Effector CD8-positive, alpha-beta T cell (primary cell): ENCODE data around the gene LRRC1.
"Not testable (repeated sequence)": the region's sequence is repeated elsewhere in the genome, so short reads cannot be mapped to it uniquely, and the experiment has no call there.

Experiments used
- DNase-seq: peaks from one replicate; lab custom pipeline; 2025; lab: John Stamatoyannopoulos, UW

Gene LRRC1

DNA sequence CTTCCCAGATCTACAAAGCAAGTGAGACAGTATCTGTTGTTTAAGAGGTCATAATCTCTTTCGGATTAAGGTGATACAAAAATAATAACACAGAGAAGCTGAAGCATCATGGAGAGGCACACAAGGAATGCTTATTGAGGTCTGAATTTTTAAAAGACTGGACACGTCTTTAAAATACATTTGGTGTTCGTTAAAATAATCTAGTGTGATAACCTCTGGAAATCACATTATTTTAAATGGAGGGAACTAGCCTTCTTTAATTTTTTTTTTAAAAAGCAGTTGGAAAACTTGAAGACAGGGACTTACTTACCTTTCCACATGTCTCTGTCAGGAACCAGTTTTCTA is 1.9 kb upstream of the LRRC1 start:
- DNase-seq: no peak

DNA sequence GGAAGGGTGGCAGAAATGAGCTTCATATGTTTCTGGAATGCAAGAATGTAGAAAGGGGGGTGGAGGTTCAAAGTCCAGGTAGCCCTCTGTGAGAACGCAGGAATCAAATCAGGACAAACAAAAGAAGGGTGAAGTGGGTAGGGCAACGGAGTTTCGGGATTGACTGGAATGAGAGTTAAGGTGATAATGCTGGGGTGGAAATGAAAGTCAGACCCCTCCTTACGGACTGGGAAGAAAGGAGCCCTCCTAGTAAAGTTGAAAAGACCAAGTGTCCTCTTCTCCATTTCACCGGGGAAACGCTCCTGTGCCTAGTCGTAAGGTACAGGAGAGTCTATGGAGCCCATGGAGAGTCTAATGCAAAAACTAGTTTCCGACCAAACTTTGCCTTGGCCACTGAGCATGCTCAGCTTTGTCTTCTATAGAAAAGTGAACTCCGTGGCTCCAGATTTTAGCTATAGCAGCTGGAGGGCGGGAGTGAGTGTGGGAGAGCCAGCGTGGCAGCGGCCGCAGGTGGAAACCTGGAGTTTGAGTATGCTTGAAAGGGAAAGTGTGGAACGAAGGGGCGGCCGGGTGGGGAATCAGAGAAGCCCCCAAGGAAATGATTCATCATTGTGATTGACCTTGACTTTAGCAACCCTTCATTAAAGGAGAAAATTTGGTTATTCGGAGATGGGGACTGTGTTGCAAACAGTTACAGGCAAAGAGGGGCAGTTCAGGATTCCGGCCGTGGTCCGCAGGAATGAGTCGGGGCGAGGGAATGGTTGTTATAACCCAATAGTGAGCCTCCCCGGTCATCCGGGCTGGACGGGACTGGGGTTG is 1.3 kb upstream of the LRRC1 start:
- no peak for DNase-seq

DNA sequence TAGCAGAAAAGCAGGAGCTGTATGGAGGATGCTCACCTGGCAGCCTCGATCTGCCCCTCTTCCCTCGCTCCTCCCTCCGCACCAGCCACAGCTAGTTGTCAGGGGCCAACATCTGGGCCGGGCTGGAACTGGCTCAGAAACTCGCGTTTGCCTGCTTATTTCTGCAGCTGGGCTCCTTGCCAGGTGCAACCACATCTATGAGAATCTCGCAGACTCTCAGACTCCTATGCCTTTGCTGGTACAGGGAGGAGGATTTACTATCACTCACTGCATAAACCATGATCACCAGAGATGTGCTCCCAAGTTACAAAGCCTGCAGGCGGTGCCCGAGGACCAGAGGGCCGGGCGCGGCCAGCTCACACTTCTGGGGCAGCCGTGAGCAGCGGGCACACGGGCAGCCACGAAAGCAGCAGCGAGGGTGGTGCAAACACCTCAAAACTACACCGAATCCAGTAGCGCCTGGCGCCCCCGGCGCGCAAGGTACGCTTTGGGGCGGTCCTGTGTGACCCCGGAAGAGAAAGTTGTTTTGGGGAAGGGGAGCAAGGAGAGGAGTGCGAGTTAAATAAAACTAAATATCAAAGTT is 577 bp upstream of the LRRC1 start:
- DNase-seq: peak; percentile 39

DNA sequence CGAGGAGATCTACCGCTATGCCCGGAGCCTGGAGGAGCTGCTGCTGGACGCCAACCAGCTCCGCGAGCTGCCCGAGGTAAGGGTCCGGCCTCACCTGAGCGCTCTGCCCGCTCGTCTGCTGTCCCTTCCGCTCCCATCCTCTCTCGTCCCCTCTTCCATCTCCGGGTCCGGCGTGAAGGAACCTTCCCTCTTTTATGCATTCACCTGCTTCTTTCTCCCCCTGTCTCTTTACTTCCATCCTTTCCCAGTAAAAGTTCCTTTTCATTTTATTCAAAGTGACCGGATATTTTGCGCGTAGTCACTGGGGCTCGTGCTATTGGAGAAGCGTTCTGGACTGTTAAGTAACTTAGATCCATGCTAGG is 516 bp downstream of the LRRC1 start:
- DNase-seq: no peak

DNA sequence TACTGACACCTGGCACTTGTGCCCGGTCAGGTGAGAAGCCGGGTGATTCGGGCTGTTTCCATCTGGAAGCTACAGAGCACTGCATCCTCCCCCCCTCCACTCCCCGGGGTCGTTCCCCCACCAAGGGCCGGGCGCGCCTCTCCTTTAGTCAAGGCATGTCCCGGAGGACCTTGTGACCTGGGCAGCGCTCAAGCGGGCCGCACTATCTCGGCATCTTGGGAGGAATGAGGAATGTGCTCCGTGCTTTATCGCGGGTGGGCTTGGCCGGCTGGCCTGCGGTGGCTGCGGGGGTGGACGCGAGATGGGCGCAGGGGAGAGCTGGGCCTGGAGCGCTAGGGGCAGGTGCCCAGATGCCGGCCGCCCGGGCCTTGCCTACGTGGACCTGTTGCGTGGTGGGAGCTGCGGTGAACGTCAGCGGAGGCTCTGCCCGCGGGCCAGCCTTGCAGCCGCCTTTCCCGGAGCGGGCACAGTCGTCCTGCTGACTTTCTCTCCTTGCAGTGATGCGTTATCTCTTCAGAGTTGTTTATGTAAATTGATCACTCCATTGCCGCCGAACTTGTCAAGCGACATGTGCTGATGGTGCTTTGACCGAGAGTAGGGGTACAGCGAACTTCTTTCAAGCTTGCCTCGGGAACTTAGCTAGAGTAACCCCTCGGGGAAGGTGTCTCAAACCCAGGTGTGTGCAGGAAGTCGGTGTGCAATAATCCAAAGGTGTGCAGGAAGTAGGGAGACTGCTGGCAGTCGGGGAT is 1.1 kb downstream of the LRRC1 start:
- DNase-seq: peak; percentile 8

DNA sequence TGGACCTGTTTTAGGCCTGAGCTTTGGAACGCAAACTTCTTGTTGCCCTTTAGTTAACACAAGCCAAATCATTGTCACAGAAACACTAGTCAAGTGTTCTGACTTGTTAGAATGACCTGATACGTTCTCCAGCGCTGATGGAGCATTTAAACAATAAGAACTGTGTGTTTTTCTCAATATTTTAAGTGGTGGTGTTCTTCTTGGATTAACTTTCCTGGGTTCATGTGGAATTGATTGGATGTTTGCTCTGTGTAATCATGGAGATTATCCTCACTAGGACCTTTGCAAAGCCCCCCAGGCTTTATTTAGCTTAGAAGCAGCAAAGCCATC is 1.6 kb downstream of the LRRC1 start:
- no peak for DNase-seq

DNA sequence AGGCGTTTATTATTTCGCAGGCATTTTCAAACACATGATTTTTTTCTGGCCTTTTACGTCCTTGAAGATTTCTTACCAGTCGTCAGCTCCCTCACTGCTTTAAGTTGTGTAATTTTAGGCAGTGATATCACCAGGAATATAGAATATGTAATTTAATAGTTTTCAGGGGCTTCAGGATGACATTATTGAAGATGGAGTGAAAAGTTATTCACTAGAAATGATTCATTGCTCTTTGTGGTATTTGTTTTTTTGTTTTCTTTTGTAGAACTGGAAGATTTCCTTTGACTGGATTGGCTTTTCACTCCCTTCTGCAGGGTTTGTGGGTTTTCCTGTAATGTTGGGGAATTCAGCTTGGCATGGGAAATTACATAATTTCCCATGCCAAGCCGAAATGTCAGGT is 2.0 kb downstream of the LRRC1 start:
- no peak for DNase-seq

DNA sequence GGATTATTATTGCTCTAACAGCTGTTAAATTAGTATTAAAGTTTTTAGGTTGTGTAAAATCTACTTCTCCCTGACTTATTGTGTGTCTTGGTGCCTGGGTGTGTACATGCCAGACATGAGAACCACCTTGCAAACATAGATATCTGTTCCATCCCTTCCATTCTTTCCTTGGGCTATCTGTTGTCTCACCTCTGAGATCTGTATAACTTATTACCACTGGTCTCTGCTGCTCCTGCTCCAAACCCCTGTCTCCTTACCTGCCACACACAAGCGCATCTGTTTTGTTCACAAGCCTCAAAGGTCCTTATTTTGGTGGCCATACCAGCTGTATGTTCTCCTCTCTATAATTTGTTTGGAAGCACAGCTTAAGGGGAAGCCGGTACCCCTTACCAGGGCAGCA is 2.5 kb downstream of the LRRC1 start:
- no peak for DNase-seq

DNA sequence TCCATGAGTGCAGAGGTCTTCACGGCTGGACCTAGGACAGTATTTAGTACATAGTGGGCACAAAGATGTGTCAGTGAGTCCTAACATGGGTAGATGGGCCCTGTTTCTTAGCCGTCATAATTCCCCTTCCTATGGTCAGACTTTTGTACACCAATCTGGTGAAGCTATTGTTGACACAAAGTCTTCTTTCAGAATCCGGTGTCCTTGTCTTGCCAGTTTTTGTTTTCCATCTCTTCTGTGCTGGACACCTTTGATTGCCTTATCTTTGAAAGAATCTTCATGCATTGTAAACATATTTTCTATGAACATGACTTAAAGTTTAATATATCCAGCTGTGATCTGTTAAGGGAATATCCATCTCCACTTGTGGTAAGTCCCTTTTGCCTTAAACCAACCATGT is 4.5 kb downstream of the LRRC1 start:
- DNase-seq: no peak

DNA sequence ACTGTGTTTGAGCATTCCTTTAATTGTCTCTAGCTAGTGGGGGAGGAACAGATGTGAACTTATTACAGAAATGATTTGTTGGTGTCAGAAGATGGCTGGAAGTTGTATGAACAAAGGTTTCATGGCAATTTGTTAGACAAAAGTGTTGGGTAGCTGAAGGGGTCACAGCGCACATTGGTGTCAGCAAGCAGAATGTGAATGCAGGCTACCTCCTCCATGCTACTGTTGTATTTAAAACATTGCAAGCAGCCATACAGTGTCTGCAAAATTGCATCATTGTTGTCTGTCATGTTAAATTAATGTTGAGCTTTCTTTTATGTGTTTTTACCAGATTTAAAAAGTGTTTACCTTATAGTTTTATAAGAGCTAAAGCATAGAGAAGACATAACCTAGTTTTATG is 6.2 kb downstream of the LRRC1 start:
- DNase-seq: no peak

DNA sequence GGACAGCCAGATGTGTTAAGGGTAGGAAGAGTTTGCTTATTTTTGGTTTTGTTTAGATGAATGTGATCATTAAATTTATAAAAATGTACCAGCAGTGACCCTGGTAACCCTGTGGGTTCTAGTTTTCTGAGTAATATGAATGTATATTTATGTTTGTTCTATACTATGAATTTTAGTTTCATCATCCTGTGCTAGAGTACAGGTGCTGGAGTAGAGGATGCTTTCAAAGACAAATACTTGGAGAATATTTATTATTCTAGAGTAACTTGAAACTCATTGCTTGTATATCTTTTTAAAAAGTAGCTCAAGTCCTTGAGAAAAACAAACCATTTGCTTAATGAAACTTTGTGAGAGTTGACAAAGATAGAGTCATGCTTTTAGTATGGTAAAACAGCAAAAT is 7.8 kb downstream of the LRRC1 start:
- no peak for DNase-seq

DNA sequence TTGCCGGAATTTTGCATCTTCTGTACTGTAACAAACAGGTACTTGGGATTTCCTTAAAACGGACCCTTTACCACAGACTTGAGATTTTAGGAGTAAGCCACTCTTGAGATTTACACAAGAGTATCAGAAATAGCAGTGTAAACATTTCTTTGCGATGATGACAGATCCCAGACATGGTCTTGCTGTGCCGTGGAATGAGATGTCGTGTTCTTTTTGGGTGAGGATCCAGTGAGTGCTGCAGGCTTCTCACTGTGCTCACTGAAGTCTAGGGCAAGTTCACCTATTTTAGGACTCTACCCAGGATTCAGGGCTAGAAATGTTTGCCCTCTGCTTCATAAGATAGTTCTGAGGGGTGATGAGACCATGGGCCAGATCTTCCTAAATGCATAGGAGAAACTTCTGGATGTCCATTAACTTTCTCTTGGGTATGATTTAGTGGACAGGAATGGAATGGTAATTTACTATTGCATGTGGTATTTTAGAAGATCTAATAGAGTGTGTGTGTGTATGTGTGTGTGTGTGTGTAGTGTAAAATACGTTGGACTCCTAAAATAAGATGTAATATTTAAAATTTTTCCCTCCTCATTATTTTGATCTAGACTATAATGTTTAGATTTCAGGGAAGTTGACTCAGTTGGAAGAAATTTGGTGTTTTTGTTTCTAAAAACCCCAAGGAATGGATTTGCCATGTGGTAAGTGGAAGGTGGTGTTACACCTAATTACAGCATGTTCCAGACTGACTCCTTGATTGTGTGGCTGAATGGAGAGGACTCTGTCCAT is 8.5 kb downstream of the LRRC1 start:
- no peak for DNase-seq

DNA sequence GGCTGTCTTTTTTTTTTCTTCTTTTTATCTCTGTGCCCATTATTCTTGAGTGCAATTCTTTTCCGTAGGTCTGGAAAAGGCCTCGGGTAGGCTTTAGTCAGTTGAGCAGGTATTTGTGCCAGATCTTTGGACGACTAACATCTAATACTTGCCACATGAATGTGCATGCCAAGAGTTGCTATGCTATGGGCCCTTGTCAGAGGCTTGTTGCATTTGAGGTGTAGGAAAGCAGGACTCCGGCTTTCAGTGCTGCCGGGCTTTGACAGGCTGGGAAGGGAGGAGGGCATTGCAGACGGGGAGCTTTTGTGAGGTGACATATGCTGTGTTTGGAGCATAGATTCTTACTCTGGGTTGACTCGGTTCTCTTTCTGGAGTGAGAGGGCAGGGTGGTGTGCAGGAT is 10.2 kb downstream of the LRRC1 start:
- DNase-seq: no peak

DNA sequence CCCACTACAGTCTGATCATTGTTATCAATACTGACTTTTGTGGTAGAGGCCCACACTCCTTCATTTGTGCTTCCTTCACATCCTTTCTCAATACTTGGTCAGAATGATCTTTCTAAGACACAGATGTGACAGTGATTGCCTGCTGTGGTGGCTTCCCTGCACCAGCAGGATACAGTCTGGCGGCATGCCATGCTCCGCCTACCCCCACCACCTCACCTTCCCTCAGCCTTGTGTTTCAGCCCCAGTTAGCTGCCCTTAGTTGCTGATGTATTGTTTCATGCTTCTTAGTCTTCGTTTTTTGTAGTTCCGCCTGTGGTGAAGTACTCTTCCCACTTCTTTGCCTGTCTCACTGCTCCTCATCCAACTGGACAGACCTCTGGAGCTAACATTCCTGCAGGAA is 10.9 kb downstream of the LRRC1 start:
- no peak for DNase-seq

DNA sequence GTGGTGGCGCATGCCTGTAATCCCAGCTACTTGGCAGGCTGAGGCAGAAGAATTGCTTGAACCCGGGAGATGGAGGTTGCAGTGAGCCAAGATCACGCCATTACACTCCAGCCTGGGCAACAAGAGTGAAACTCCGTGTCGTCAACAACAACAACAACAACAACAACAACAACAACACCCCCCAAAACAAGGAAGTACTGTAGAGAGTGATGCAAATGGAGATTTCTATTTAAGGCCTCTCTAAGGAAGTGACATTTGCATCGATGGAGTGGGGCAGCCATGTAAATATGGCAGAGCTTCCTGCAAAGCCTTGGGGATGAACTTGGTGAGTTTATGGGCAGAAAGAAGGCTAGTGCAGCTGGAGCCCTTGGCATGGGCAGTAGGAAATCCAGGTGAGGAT is 12.8 kb downstream of the LRRC1 start:
- DNase-seq: not testable (repeated sequence)

DNA sequence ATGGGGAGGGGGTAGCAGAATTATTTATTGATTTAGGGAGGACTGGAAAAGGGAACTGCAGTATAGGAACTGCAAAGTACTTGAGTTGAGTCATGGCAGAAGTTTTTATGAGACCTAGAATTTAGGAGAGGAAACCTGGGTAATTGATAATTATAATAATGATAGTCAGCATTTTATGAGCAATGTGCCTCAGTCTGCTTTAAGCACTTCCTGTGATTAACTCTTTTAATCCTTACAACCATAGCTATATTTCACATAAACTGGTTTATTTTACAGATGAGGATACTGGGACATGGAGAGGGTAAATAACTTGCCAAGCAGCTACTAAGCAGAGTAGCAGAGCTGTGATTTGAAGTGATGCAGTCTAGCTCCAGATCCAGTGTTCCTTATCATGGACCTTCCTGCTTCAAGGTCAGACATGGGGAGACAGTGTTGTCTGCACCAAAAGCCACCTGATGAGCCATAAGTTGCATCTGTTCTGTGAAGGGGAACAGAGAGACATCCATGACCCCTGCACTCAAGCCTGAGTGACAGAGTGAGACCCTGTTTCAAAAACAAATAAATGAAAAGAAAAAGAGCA is 13.6 kb downstream of the LRRC1 start:
- no peak for DNase-seq

DNA sequence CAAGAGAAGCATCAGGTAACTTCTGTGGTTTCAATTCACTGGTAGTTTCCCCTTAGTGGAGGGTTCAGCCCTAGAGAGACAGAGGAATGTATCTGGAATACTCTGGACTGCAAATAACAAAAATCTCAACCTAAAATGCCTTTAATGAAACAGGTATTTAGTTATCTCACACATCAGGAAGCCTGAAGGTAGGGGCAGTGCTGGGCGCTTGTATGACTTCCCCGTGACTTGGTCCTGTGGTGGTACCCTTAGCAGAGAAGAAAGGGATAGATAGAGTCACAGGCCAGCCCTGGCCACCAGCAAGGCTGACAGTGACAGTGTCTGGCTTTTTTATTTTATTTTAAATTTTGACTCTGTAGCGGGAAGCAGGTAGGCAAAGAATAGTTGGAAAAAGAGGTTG is 14.9 kb downstream of the LRRC1 start:
- DNase-seq: no peak

DNA sequence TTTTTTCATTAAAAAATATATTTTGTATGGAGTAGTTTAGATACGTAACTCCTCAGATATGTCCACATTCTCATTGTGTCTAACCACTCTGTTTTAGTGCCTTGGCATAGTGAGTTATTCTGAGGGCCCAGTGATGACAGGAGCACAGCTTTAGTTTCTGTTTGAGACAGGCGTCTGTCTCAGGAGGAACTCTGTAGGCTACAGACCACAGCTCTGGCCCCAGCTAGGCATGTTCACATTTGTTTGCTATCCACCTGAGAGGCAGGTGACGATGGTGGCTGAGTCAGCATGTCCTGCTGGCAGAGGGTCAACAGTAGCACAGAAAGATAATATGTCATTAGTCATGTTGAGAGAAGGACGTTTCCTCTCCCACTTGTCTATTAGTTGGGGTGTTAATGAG is 16.3 kb downstream of the LRRC1 start:
- no peak for DNase-seq

DNA sequence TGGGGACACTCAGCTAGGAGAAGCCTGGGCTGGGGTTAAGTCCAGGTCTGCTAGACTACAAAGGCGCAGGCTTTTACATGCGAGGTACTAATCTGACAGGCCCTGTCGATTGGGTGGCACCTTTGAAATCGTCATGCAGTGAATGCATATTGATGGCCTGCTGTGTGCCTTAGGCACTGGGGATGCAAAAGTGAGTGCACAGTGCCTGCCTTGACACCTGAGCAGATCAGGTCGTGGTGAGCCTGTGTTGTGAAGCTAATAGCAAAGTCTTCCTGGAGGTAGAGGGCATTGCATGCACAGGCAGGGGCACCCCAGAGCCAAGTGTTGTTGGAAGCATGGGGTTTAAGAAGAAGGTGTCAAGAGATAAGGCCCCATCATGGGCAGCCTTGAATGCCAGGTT is 16.9 kb downstream of the LRRC1 start:
- no peak for DNase-seq

DNA sequence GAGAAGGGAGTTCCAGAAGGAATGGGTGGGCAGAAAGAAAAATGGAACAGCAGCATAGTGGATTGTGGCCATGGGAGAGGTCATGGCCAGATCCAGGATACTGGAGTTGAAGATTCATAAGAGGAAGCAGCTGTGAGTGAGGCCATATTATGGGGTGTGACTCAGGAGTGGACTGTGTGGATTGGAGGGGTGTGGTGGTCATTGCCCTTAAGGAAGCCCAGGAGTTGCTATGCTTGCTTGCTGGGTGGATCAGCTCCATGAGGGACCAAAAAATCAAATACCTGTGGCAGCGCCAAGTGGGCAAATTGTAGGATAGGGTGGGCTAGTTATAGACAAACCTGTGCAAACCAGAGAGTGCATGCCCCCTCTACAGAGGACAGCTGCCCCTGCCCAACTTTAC is 18.3 kb downstream of the LRRC1 start:
- DNase-seq: no peak

DNA sequence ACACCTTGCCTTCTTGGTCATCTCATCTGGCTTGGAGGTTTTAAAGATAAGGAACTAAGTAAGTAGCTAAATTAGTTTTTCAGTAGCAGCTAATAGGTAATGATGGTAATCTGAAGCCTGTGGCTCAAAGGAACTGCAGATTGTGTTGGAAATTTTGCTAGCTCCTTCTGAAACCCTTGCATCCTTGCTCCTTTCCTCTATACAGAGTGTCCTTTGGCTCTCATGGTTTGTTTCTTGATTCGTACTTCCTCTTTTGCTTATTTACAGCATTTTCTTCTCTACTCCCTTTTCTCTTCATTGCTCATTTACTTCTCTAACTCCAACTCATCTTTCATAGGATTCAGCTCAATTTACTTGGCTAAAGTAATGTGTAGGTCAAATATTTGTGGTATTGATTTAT is 19.0 kb downstream of the LRRC1 start:
- no peak for DNase-seq

DNA sequence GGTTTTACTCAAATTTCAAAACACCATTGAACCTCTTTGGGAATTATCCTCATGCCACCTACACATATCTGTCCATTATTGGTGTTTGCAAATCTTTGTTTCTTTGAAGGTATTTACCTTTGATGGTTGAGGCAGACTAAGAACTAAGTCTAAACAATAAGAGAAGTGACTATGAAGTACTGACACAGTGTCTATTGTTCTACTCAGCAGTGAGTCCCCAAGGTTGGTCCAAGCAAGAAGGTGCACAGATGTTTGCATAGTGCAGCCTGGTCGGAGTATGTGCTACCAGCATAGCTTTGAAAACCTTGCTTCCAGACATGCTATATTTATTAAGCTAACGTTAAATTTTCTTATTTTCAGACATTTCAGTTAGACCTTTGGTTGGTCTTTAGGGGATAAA is 19.5 kb downstream of the LRRC1 start:
- no peak for DNase-seq
